ENCODE measurements around the gene KIF3A.

KIF3A gene

DNA sequence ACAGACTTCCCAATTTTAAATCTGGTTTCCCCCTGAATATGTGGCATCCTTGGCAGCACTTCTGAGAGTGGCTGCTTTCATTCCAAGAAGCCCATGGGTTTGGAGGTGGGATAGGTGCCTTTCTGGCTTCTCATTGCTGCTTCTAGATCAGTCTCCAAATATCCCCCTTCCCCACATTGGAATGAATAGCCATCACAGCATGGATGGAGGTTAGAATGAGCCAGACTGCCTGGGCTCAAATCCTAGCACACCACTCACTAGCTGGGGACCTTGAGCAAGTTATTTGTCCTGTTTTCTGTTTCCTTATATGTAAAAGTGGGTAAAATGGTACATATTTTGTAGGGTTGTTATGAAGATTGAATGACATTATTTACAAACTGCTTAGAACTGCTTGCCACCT is 93.2 kb downstream of the KIF3A start:
- no peak for DNase-seq (ENCODE audit: low read depth)
- no peak overlapping the region for H3K4me3 ChIP-seq (ENCODE audit: control insufficient read depth, low read depth, low read length)

More for the DNA sequence above, 93.2 kb downstream of the KIF3A start:
- TF ChIP-seq, protein P1, sequence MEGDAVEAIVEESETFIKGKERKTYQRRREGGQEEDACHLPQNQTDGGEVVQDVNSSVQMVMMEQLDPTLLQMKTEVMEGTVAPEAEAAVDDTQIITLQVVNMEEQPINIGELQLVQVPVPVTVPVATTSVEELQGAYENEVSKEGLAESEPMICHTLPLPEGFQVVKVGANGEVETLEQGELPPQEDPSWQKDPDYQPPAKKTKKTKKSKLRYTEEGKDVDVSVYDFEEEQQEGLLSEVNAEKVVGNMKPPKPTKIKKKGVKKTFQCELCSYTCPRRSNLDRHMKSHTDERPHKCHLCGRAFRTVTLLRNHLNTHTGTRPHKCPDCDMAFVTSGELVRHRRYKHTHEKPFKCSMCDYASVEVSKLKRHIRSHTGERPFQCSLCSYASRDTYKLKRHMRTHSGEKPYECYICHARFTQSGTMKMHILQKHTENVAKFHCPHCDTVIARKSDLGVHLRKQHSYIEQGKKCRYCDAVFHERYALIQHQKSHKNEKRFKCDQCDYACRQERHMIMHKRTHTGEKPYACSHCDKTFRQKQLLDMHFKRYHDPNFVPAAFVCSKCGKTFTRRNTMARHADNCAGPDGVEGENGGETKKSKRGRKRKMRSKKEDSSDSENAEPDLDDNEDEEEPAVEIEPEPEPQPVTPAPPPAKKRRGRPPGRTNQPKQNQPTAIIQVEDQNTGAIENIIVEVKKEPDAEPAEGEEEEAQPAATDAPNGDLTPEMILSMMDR (IDR thresholded peaks at IDR 0.05; ENCODE audit: control insufficient read depth, insufficient read depth, low read depth, low read length, missing control alignments): no peak
